Amniotic epithelial cell (primary cell): ENCODE data around the gene SDF4.
"Not testable (repeated sequence)": the region's sequence is repeated elsewhere in the genome, so short reads cannot be mapped to it uniquely, and the experiment has no call there.

Experiments used
- DNase-seq: peaks from one replicate; pipeline ENCODE4 v3.0.0-alpha.2; 2010; ENCODE audit warnings: low read depth

The SDF4 gene

GRCh38 chr1:1179346-1179982, 52.3 kb downstream of the SDF4 start:
- DNase-seq = no peak

- DNase-seq = no peak
These were observed 52.9 kb downstream of the SDF4 start for GRCh38 chr1:1178794-1179331.

GRCh38 chr1:1177452-1178206, 54.2 kb downstream of the SDF4 start:
- no peak for DNase-seq

GRCh38 chr1:1176931-1177330, 54.9 kb downstream of the SDF4 start:
- DNase-seq = no peak

- not testable (repeated sequence) for DNase-seq
These were observed 55.6 kb downstream of the SDF4 start for GRCh38 chr1:1176063-1176761.

- DNase-seq = no peak
These were observed 56.4 kb downstream of the SDF4 start for GRCh38 chr1:1175221-1176062.

GRCh38 chr1:1173793-1174415, 57.9 kb downstream of the SDF4 start, which contains the start of gene TTLL10:
TSS of gene TTLL10 (plus strand) at chr1:1173880. CDS start at chr1:1179216, 5,336 bp downstream.
- no peak for DNase-seq

- DNase-seq = no peak
These were observed 58.6 kb downstream of the SDF4 start for GRCh38 chr1:1173061-1173792.

- no peak for DNase-seq
These were observed 60.1 kb downstream of the SDF4 start for GRCh38 chr1:1171546-1172340.

GRCh38 chr1:1171161-1171545, 60.6 kb downstream of the SDF4 start:
- no peak for DNase-seq

- DNase-seq = peak; percentile 13
These were observed 61.3 kb downstream of the SDF4 start for GRCh38 chr1:1170215-1171091.

- no peak for DNase-seq
These were observed 62.2 kb downstream of the SDF4 start for GRCh38 chr1:1169429-1170214.

- no peak for DNase-seq
These were observed 63.1 kb downstream of the SDF4 start for GRCh38 chr1:1168451-1169411.

- DNase-seq = no peak
These were observed 63.9 kb downstream of the SDF4 start for GRCh38 chr1:1167841-1168450.

GRCh38 chr1:1167398-1167821, 64.4 kb downstream of the SDF4 start:
- DNase-seq = no peak
